CD4-positive, alpha-beta T cell treated with Interleukin-1 beta for 1 hour (primary cell): Measurements from ENCODE around the gene SSRP1.
"Not testable (repeated sequence)": the region's sequence is repeated elsewhere in the genome, so short reads cannot be mapped to it uniquely, and the experiment has no call there.

Experiments used
- DNase-seq, 2 donors: peaks; one replicate each; pipeline ENCODE4 v3.0.0-alpha.2; 2020 to 2022

Gene SSRP1

DNA sequence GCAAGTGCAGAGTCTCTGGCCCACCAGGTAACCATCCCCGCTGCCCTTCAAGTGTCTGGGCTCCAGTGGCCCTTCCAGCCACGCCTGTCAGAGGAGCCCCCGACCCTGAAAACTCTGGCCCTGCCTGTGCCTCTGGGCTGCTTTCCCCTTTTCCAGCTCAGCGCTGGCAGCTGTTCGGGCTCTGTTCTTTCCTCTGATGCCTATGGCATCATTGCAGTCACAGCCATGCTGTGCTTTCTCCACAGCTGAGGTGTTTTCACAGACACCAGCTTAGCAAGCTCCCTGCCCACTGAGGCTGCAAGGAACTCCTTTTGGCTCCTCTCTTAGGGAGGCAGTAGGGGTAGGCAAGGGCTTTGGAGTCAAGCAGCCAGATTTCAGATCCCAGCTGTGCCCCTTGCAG, 23.7 kb upstream of the SSRP1 start:
- DNase-seq = no peak

DNA sequence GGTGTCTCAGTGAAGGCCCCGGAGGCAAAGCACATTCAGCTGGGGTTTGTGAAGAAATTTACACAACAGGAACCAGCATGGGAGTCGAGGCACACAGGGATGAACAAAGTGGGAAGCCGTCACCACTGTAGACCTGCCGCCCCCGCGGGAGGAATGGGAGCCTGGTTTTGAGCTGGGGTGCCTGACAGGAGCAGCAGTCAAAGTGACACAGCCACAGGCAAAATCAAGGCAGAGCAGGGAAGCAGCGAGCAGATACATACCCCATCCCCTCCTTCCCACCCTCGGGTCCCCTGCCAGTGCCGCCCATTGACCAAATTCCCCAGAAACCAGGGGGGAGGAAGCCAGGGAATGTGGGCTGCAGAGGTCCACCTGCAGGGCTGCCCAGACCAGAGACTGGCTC, 23.3 kb upstream of the SSRP1 start:
- DNase-seq = no peak

- DNase-seq = no peak
Observed at GRCh38 chr11:57358543-57358961, 22.9 kb upstream of the SSRP1 start.

DNA sequence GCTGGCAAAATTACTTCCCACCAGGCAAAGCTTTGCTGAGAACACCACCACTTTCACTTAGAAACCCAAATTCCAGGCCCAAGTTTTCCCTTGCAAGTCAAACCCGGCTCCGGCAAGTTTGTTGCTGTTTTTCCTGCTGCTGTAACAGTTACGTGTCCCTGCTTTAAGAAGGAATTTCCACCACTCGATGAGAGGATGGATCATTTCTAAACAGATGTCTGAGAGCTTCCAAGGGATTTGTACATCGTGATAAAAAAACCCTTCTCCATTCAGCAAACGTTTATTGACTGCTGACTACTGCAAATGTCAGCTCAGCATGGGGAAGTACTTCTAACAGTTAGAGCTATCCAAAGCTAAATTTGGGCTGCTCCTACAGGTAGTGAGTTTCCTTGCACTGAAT, 22.2 kb upstream of the SSRP1 start:
- no peak for DNase-seq

GRCh38 chr11:57357310-57357709, 21.6 kb upstream of the SSRP1 start:
- no peak for DNase-seq

DNA sequence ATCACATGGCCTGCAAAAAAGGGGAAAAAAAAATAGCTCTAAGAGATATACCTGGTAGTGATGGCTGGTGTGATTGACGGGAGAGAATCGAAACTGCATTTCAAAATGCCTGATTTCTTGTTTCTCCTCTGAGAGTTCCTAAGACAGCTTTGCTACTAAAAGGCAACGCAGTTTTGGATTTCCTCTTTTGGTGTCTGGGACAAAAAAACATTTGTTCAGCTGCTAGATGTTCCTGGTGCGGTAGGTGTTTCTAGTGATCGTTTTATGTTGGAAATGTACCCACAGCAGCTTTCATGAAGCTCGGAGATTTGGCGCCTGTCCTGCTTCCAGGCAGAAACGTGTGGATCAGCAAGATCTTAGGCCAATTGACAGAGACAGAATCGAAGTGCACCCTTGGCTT, 20.6 kb upstream of the SSRP1 start:
- DNase-seq = no peak

GRCh38 chr11:57354699-57355098, 19.0 kb upstream of the SSRP1 start:
- DNase-seq = no peak

DNA sequence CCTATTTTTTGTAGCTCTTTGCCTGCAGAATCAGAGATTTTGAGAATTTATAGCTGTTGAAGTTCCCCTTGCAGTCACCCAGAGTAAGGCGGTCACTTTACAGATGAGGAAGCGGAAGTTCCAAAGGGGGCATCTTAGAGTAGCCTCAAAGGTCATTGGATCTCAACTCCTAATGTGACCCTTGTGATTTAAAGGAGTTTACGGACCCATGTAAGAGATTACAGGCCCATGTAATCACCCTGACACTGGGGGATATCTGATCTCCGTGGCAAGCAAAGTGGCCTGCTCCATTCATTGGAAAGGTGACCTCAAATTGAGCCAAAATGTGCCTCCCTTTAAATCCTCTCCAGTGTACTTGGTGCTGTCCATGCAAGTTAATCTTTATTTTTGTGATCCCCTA, 18.2 kb upstream of the SSRP1 start:
- no peak for DNase-seq

DNA sequence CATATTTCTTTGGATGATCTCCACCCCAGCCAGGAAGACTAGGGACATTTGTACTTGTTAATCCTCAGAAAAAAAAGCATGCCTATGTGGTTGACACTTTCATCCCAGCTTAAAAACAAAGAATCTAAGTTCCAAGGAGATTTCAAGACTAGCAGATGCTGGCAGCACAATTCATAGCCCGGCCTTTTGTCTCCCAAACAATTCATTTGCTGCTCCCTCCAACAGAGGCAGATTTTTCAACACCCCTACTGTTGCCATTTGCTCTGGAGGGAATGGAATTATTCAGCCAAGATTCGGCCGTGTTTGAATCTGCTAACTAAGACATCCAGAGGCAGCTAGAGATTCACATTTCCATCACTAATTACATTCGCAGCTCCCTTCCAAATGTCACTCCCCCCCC, 17.8 kb upstream of the SSRP1 start:
- DNase-seq = no peak

DNA sequence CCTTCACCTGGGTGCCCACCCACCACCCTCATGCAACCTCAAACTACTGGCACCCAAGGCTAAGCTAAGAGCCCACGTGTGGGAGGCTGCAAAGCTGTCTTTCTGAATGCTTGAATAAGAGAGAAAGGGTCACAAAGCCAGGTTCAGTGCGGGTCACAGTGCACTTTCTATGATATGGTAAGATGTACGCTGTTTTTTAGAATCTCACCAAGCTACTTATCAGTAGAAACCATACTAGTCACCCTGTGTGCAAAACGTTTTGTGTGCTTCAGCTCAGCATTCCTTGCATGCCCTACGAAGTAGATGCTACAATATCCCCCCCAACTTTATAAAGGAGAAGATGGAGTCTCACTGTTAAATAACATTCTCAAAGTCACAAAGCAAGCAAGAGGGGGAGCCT, 17.3 kb upstream of the SSRP1 start:
- DNase-seq = no peak

DNA sequence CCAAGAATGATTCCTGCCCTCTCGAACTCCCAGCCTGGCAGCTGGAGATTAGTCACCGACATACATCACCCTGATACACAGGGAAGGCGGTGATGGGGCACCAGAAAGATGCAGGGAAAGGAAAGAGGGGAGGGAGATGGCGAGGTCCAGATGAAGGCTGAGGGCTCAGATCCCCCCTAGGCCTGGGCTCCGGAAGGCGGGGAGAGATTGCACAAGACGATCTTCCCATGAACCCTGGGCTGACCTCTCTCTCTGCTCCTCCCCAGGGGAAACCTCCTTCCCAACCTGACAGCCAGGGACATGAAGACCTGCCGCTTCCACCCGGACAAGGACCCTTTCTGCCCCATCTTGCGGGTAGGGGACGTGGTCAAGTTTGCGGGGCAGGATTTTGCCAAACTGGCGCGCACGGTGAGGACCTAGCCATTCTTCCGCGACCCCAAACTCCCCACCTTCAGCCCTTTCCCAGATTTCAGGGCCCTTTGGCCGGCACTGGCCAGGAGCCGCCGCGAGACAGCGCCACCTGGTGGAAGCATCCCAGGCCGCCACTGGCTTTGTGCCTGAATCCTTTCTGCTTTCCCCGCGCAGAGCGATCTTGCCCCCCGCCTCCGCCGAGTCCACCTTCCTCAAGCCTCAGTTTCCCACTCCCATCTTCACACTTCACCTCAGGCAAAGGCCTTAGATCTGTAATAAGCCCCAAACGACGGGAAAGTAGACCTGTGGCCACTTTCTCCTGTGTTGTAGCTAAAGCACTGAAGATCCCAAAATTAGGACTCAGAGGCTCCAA, 14.0 kb upstream of the SSRP1 start:
- peak; percentile 41 to 50 for DNase-seq

- no peak for DNase-seq
Observed at GRCh38 chr11:57348636-57349313, 13.1 kb upstream of the SSRP1 start.

- no peak for DNase-seq
Observed at GRCh38 chr11:57348052-57348451, 12.4 kb upstream of the SSRP1 start.

GRCh38 chr11:57347336-57347735, 11.6 kb upstream of the SSRP1 start:
- DNase-seq = no peak

DNA sequence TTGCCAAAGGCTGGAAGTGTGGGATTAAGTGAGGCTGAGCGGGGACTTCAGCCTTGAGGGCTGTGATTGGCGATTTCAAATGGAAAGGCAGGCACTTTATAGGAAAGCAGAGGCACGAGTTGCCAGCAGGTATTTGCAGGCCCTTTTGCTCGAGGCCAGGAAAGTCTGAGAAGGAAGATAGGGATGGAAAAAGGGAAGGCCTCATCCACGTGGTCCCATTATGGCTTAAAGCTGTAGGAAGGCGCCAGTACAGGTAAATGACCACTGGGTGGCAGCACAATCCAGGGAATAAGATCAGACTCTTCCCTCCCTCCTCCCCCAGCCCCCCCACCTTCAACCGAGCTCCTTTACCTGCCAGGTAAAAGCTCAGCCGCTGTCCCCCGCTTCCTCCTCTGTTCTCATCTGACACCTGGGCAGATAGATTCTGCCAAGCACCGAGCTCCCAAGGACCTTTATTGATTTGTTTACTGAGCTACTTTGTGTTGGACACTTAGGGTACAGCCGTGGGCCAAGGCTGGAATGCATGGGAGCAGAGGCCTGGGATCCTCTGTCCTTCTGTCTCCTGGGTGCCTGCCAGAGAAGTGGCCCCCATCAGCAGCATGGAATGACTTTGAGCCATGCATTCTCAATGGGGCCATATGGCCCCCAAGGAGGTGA, 10.0 kb upstream of the SSRP1 start:
- DNase-seq = peak; percentile 63 to 72

GRCh38 chr11:57344826-57345225, 9.1 kb upstream of the SSRP1 start:
- no peak for DNase-seq

- no peak for DNase-seq
Observed at GRCh38 chr11:57343825-57344224, 8.1 kb upstream of the SSRP1 start.

- no peak for DNase-seq
Observed at GRCh38 chr11:57342702-57343101, 7.0 kb upstream of the SSRP1 start.

DNA sequence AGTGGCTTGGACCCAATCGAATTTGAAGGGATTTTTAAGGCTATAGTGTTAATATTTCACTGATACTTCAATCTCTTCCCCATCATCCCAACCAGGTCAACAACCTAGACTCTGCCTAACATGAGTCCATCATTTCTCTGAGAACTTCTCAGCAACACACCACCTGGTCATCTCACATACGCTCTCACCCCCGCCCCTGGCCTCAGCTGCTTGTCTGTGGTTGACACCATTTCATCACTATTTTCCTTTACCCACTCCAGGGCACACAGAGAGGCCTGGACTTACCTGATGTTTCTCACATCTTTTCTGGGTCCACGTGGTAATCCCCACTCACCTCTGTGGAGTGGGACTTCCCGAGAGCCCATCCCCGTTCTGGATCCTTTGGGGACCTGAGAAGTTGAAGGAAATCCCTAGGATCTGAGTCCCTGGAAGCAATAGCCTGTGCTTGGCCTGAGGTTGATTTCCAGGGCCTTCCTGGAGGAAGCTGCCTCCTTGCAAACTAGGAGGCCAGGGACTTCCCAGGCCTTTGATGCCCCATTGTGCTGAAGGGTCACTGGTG, 5.6 kb upstream of the SSRP1 start:
- DNase-seq = no peak

DNA sequence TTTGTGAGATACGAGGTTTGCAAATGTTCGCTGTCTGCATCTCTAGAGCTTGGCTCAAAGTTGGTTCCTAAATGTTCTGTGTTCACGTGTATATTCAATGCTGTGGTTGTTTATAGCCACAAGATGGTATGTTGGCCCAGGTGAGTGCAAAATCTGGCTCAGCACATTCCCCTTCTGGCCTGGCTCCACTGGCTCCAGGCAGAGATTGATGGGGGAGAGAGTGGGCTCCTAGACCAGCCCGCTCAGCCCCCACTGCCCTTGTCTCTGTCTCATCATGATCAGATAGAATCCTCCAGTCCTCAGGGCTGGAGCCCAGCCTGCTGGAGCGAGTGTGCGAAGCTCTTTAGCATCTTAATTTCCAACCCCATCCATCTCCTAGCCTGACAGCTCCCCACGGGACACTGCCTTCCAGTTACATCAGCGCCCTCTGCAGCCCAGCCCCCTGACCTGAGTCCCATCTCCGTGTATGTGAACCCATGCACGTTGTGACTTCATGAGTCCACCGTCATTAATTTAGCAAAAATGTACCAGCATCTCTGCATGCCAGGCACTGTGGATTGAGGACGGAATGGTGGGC, 4.4 kb upstream of the SSRP1 start:
- no peak for DNase-seq

DNA sequence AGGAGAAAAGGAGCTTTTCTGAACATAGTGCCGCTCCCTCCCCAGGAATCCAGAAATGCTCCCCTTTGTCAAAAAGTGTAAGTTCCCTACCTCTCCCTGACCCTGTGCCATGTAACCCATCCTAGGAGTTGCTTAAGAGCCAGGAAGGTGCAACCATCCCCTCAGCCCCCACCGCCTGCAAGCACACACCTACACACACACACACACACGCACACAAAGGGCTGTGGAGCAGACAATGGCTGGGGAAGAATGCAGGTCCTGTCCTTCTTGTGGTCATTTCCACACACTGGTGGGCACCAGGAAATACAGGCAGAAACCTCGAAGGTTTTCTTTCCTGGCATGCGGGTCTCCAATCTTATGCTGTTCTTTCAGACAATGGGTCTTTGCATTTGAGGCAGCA, 3.6 kb upstream of the SSRP1 start:
- DNase-seq = no peak

DNA sequence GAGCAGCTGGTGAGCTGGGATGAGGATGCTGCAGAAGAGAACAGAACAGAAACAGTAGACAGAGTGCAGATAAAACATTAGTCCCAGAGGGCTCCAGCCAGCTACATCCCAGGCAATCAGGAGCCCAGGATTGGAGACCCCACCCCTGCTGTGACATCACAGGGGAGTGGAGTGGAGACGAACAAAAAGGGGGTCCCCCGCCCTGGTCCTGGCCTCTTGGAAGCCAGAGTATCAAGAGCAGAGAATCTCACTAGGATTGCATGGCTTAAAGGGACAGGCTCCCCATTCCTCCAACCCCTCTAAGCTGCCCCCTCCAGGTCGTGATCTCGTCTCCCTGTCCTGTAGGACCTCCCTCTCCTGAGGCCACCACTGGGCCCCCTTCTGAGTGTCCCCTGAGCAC, 2.5 kb upstream of the SSRP1 start, which contains the start of gene P2RX3:
P2RX3 (plus strand) TSS at position 211 of the 400 bp plus-strand sequence. CDS start 199 bp downstream, outside the sequence.
- DNase-seq = no peak

DNA sequence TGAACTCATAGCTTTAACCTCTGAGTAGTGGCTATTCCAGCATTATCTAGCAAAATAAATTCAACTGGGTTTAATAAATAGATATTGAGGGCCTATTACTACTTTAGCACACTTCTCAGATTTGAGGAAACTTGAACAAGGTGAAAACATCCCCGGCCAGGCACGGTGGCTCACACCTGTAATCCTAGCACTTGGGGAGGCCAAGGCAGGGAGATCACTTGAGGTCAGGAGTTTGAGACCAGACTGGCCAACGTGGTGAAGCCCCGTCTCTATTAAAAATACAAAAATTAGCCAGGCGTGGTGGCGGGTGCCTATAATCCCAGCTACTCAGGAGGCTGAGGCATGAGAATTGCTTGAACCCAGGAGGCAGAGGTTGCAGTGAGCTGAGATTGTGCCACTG, 1.2 kb upstream of the SSRP1 start:
- not testable (repeated sequence) for DNase-seq
